Measurements from ENCODE around the gene ZNF629.

GRCh38 chr16:30753596-30753995, 33.4 kb downstream of the ZNF629 start:
- TF ChIP-seq, protein P1, sequence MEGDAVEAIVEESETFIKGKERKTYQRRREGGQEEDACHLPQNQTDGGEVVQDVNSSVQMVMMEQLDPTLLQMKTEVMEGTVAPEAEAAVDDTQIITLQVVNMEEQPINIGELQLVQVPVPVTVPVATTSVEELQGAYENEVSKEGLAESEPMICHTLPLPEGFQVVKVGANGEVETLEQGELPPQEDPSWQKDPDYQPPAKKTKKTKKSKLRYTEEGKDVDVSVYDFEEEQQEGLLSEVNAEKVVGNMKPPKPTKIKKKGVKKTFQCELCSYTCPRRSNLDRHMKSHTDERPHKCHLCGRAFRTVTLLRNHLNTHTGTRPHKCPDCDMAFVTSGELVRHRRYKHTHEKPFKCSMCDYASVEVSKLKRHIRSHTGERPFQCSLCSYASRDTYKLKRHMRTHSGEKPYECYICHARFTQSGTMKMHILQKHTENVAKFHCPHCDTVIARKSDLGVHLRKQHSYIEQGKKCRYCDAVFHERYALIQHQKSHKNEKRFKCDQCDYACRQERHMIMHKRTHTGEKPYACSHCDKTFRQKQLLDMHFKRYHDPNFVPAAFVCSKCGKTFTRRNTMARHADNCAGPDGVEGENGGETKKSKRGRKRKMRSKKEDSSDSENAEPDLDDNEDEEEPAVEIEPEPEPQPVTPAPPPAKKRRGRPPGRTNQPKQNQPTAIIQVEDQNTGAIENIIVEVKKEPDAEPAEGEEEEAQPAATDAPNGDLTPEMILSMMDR (conservative IDR thresholded peaks at IDR 0.05; ENCODE audit: low read depth, low read length): no peak
- no peak for TF ChIP-seq EZH2 (IDR thresholded peaks at IDR 0.05; ENCODE audit: borderline replicate concordance, low read depth, low read length, poor library complexity, severe bottlenecking)

All from A673 (cell line).